ENCODE data around the gene RAD23B.
"Not testable (repeated sequence)": the region's sequence is repeated elsewhere in the genome, so short reads cannot be mapped to it uniquely, and the experiment has no call there.

Gene RAD23B

GRCh38 chr9:107294756-107295155 is 11.7 kb downstream of the RAD23B start:
- DNase-seq: no peak

DNA sequence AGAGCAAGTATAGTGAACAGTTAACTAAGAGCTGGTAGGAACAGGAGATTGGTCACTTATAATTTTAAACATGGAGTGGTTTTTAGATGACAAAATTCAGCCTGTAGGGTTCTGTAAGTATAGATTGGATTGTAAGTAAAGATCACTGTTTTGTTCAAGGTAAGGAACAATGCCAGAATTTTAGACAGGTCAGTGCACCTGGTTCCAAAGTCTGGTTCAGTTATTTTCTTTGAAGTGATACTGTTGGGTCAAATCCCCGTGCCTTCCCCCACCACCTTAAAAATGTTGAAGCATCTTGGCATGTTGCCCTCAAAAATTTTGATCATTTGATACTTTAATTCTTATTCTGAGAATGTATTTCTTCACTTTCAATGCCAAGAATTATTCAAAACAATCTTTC is 12.9 kb downstream of the RAD23B start:
- DNase-seq: no peak

DNA sequence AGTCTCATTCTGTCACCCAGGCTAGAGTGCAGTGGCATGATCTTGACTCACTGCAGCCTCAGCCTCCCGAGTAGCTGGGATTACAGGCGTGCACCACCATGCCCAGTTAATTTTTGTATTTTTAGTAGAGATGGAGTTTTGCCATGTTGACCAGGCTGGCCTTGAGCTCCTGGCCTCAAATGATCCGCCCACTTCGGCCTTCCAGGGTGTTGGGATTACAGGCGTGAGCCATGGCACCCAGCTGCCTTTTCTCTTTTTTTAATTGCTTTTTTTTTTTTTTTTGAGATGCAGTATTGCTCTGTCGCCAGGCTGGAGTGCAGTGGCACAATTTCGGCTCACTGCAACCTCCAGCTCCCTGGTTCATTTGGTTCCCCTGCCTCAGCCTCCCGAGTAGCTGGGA is 13.5 kb downstream of the RAD23B start:
- not testable (repeated sequence) for DNase-seq

DNA sequence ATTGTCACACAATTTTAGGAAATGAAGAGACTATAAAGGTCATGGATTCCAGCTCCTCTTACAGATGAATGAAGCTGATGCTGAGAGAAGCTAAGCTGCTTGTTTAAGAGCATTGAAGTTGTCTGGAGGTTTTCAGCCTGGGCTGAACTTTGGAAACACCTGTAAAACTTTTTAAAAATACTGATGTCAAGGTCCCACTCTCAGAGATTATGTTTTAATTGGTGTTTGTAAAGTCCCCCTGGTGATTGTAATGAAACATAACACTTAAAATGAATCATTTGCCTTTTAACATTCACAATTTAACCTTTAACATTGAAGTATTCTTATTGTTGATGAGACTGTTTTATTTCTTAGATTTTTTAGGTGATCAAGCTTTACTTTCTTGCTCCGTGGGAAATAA is 16.4 kb downstream of the RAD23B start:
- DNase-seq: no peak

- no peak for DNase-seq
Measured at GRCh38 chr9:107306308-107306707, 23.2 kb downstream of the RAD23B start.

- no peak for DNase-seq
Measured at GRCh38 chr9:107307331-107307730, 24.3 kb downstream of the RAD23B start.

GRCh38 chr9:107308461-107308860 is 25.4 kb downstream of the RAD23B start:
- DNase-seq: no peak

- no peak for DNase-seq
Measured at GRCh38 chr9:107309271-107309670, 26.2 kb downstream of the RAD23B start.

- no peak for DNase-seq
Measured at GRCh38 chr9:107312376-107313050, 29.4 kb downstream of the RAD23B start.

DNA sequence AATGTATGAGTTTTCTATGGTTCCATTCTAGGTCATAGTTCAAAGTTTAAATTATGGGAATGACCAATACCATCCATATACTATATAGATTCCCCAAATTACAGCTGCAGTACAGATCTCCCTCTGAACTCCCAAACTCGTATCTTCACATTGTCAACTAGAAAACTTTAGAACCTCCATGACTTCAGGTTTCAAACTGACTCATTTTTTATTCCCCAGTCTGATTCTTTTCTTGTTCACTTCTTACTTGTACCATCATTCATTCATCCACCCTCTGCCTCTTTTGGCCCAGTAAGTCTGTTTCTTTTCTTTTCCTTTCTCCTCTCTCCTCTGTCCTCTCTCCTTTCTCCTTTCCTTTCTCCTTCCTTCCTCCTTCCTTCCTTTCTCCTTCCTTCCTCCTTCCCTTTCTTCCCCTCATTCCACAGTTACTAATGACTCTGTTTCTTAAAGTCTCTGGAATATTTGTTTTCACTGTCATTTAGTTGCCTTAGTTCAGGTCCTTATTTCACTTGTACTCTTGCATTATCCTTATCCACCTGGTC is 30.5 kb downstream of the RAD23B start:
- DNase-seq: no peak

- no peak for DNase-seq
Measured at GRCh38 chr9:107314763-107315162, 31.7 kb downstream of the RAD23B start.

DNA sequence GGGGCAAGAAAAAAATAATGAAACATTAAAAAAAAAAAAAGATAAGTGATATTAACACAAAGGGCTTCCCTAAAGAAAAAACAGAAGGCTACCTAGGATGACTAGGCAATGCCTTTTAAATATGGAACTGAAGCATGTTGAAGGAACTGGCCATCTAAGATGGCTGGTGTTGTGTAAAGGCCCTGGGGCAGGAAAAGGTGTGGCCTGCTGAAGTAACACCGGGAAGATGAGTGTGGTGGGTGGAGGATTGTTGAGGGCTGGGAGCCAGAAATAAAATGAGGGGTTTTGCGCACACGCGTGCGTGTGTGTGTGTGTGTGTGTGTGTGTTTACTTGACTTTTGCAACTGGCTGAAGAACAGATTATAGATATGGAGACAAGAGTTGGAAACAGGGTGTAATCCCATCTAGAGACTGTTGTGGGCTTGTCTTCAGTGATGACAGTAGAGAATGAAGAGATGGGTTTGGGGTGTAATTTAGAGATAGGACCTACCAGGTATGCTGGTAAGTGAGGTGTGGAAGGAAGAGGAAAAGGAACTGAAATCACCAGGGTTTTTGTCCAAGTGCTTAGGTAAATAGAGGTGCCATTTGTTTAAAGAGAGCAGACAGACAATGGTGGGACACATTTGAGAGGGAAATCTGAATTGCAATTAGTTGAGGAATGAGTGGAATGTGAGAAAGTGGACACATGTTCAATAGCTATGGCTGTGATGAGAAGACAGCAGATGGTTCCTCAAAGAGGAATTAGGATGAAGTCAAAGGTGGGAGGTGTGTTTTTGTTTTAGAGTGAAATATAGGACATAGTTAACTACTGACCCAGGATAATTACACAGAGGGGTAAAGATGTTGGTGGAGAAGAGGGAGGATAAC is 33.9 kb downstream of the RAD23B start:
- DNase-seq: no peak

DNA sequence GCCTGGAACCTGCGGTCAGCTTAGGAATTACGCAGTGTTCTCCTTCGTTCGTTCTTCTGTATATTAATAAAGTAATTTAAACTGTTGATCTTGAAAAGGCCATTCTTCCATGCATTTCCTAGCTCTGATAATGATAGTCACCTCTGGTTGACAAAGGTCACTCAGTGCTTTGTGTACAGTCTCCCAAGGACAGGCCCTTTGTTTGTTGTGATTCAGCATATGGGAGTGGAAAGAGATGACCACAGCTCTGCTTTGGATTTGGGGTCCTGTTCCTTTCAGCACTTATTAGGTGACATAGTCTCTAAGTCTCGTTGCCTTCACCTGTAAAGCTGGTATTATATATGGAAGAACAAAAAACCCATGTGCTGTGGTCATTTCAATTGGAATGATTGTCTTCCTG is 39.6 kb downstream of the RAD23B start:
- no peak for DNase-seq

GRCh38 chr9:107323836-107324585 is 40.9 kb downstream of the RAD23B start:
- no peak for DNase-seq

- no peak for DNase-seq
Measured at GRCh38 chr9:107325842-107326241, 42.8 kb downstream of the RAD23B start.

DNA sequence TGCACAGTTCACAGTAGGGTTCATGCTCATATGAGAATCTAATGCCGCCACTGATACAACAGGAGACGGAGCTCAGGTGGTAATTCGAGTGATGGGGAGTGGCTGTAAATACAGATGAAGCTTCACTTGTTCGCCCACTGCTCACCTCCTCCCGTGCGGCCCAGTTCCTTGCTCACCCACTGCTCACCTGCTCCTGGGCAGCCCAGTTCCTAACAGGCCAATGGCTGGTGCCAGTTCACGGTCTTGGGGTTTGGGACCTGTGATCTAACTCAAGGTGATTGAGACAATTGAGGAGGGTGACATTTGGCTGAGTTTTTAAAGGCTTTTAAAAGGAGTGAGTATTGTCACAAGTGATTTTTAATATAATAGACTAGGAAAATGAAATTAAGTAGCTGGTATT is 45.4 kb downstream of the RAD23B start:
- DNase-seq: no peak

- DNase-seq: no peak
Measured at GRCh38 chr9:107330420-107330819, 47.3 kb downstream of the RAD23B start.

GRCh38 chr9:107332883-107333282 is 49.8 kb downstream of the RAD23B start:
- no peak for DNase-seq

- no peak for DNase-seq
Measured at GRCh38 chr9:107333363-107333762, 50.3 kb downstream of the RAD23B start.

DNA sequence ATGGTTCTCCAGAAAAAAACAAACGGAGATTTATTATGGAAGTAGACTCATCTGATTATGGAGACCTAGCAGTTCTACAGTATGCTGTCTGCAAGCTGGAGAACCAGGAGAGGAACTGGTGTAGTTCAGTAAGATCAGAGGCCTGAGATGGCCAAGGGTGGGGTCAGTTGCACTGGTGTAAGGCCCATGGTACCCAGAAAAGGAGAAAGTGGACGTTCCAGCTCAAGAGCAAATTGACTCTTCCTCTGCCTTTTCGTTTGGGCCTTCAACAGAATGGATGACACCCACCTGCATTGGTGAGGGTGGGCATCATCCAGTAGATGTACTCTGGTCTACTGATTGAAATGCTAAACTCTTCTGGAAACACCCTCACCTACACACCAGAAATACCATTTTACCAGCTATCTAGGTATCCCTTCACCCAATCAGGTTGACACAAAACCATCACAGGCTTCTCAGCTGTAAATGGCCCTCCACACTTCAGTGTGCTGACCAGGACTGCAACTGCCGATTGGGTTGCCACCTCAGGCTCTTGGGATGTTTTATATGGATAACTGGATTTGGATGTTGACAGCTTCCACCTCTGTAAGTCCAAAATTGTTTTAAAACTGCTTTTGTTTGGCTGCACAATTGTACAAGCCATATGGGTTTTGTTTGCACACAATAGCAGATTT is 51.2 kb downstream of the RAD23B start:
- no peak for DNase-seq

GRCh38 chr9:107335331-107335730 is 52.3 kb downstream of the RAD23B start:
- no peak for DNase-seq

- DNase-seq: no peak
Measured at GRCh38 chr9:107336718-107337360, 53.8 kb downstream of the RAD23B start.

Data from stimulated activated CD4-positive, alpha-beta T cell treated with anti-CD3 and anti-CD28 coated beads, Interleukin-2, amount 100 ng/mL, for 24 hours (primary cell).